ENCODE results near the gene UBAC1. TPM values are rescaled to one million over a fixed set of nuclear protein-coding genes. Genes with fewer than 3 reads are reported as not detected.
"Not testable (repeated sequence)": the region's sequence is repeated elsewhere in the genome, so short reads cannot be mapped to it uniquely, and the experiment has no call there.

The UBAC1 gene
- total RNA-seq, 1 donor from 2014 or later = 25.5 TPM

DNA sequence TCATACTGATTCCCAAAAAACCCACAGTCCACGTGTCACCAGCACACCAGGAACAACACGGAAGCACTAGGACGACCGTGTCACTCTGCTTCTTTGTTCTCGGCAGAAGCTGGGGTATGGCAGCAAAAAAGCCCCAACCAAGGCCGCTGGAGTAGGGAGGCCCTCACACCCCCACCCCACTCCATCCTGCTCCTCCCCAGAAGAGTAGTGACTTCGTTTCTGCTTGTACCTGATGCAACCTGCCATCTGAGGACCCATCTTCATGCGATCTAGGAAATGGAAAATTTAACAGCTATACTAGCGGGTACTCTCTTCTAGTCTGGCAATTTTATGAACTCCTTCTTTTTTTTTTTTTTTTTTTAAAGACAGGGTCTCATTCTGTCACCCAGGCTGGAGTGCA lies 3.7 kb downstream of the UBAC1 start:
- Mint-ChIP-seq H3K9me3 (no peaks in the 10 kb centered on the region), H3K4me3 (no peak overlapping the region), H3K27ac (no peak overlapping the region), H3K27me3 (no peaks in the 10 kb centered on the region), H3K36me3 (ENCODE audit: low read depth) (peaks cover 25% of the 10 kb centered on the region), H3K4me1 (peaks cover 29% of the 10 kb centered on the region)
- ATAC-seq (ENCODE audit: low read depth) (no peak), DNase-seq (no peak)
- intact Hi-C loops (cut with micrococcal nuclease) = no loop called here
- ChIA-PET POLR2A (no interaction called here), CTCF (no interaction called here)
- TF ChIP-seq, protein P1, sequence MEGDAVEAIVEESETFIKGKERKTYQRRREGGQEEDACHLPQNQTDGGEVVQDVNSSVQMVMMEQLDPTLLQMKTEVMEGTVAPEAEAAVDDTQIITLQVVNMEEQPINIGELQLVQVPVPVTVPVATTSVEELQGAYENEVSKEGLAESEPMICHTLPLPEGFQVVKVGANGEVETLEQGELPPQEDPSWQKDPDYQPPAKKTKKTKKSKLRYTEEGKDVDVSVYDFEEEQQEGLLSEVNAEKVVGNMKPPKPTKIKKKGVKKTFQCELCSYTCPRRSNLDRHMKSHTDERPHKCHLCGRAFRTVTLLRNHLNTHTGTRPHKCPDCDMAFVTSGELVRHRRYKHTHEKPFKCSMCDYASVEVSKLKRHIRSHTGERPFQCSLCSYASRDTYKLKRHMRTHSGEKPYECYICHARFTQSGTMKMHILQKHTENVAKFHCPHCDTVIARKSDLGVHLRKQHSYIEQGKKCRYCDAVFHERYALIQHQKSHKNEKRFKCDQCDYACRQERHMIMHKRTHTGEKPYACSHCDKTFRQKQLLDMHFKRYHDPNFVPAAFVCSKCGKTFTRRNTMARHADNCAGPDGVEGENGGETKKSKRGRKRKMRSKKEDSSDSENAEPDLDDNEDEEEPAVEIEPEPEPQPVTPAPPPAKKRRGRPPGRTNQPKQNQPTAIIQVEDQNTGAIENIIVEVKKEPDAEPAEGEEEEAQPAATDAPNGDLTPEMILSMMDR (IDR thresholded peaks at IDR 0.05) = no peak

DNA sequence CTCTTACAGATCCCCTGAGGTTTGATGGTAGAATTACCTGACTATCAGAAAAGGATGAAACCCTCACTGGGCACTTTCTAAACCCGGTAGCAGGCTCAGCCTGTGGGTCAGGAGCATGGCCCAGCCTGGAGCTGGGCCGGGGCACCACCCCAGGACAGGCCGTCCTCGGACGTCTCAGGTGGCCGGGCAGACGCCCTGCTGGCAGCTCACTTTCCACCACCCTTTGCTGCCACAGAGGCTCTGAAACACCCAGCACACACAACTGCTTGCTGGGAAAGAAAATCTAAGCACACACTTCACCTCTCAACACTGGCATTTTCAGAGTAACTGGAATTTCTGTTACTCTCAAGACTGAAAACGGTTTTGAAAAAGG lies 4.4 kb downstream of the UBAC1 start:
- ChIA-PET POLR2A (no interaction called here), CTCF (no interaction called here)
- peaks cover 22% of the 10 kb centered on the region for H3K4me1 Mint-ChIP-seq
- H3K36me3 Mint-ChIP-seq (ENCODE audit: low read depth) = peaks cover 31% of the 10 kb centered on the region
- no peaks in the 10 kb centered on the region for H3K27me3 Mint-ChIP-seq
- intact Hi-C loops (cut with micrococcal nuclease) = no loop called here
- no peak for DNase-seq
- TF ChIP-seq, protein P1 (IDR thresholded peaks at IDR 0.05) = no peak
- no peak for ATAC-seq (ENCODE audit: low read depth)
- H3K4me3 Mint-ChIP-seq = no peak overlapping the region
- no peaks in the 10 kb centered on the region for H3K9me3 Mint-ChIP-seq
- H3K27ac Mint-ChIP-seq = no peak overlapping the region

DNA sequence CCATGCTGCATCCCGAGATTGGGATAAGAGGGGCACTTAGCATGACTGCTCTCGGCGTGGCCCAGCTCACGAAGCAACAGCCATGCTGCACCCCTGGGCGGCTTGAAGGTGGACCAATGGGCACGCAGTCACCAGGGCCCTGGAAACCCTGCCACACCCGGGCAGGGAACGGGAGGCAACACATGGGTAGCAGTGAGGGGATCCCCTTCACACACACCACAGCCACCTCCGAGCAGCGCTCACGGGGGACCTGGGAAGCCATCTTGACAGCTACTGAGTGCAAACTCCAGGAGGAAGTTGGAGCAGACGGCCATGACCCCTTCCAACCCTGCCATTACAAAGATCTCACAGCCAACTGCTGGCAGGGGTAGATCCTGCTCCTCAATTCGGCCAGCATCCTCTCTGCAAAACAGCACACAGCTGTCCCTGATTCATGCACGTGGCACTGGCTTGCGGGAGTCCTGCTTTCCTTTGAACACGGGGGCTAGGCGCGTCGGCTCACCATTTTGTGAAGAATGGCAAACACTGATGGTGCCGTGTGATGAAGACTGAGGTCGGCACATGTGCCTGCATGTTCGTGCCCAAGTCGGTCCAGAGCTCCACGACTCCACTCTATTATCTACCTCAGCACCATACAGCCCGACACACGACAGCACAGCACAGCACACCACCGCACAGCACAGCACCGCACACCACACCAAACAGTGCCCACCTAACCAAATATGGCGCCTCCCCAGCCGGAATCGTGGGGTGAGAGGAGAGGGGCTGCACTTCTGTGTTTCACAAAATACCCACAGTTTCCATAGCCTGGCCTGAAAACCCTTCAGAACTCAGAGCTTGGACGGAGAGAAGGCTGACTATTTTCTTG lies 5.0 kb downstream of the UBAC1 start:
- ChIA-PET CTCF (interaction anchor here (0.9 kb wide), 1 partner anchor 102 kb away, joined by 3 read pairs; no protein-coding TSS in a partner anchor), POLR2A (no interaction called here)
- H3K4me1 Mint-ChIP-seq = peaks cover 18% of the 10 kb centered on the region
- no peak overlapping the region for H3K27ac Mint-ChIP-seq
- no peak overlapping the region for H3K4me3 Mint-ChIP-seq
- TF ChIP-seq, protein P1 (IDR thresholded peaks at IDR 0.05) = no peak
- H3K36me3 Mint-ChIP-seq (ENCODE audit: low read depth) = peaks cover 31% of the 10 kb centered on the region
- intact Hi-C loops (cut with micrococcal nuclease) = no loop called here
- ATAC-seq (ENCODE audit: low read depth) (no peak), DNase-seq (no peak)
- H3K9me3 Mint-ChIP-seq = no peaks in the 10 kb centered on the region
- no peaks in the 10 kb centered on the region for H3K27me3 Mint-ChIP-seq

DNA sequence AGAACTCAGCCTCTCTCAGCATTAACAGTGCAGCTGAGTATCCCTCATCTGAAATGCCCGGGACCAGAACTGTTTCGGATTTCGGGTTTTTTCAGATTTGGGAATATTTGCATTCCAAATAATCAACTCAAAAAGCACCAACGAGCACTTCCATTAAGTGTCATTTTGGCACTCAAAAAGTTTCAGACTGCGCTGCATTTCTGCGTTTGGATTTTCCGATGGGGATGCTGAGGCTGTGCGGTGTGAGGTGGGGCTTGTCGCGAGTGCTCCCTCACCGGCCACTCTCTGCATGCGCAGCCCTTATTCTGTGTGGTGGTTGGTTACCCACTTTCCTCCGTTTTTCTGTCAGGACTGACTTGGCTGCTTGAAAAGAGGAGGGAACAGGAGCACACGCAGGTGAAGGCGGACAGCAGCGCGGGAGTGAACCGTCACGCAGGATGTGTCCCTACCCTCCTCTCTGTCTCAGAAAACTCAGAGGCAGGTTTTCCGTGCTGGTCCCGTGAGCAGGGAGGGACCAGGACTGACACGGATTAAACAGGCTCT lies 8.4 kb downstream of the UBAC1 start:
- ATAC-seq (ENCODE audit: low read depth) (no peak), DNase-seq (no peak)
- H3K4me1 Mint-ChIP-seq = peaks cover 3% of the 10 kb centered on the region
- POLR2A ChIA-PET = no interaction called here
- no peak overlapping the region for H3K4me3 Mint-ChIP-seq
- CTCF ChIA-PET = no interaction called here
- TF ChIP-seq, protein P1 (IDR thresholded peaks at IDR 0.05) = no peak
- H3K9me3 Mint-ChIP-seq = no peaks in the 10 kb centered on the region
- peaks cover 48% of the 10 kb centered on the region for H3K36me3 Mint-ChIP-seq (ENCODE audit: low read depth)
- H3K27ac Mint-ChIP-seq = no peak overlapping the region
- no peaks in the 10 kb centered on the region for H3K27me3 Mint-ChIP-seq
- intact Hi-C loops (cut with micrococcal nuclease) = no loop called here

DNA sequence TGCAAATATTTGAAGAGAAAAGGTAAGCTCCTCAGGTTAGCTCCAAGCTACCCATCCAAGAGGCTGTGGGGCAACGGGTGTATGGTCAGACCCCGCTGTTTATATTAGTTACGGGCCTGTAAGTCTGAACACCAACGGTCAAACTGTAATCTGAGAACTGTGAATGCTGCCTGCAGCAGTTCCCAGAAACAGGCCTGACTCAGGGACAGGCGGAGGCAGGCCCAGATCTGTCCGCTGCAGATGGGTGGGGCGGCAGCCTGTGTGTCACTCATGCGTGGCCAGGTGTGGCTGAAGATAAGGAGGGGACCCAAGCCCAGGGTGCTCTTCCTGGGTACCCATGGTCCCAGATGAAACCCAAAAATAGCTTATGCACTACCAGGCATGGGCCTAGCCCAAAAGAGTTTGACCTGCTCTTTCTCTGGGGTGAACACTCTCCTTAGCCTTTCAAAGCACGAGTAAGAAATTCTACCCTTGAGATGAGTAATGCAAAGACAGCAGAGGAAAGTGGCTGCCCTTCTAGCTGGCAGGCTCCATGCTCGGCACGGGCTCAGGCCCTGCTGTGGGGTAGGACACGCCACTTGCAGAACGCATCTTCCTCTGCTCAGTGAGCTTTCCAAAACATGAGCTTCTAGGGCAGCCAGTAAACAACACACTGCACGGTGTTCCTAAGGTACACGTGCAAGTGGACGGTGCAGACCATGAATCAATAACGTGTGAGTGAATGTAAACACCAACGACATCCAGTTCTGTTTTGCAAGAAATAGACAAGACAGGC lies 9.1 kb downstream of the UBAC1 start:
- no peak overlapping the region for H3K4me3 Mint-ChIP-seq
- no peak overlapping the region for H3K27ac Mint-ChIP-seq

DNA sequence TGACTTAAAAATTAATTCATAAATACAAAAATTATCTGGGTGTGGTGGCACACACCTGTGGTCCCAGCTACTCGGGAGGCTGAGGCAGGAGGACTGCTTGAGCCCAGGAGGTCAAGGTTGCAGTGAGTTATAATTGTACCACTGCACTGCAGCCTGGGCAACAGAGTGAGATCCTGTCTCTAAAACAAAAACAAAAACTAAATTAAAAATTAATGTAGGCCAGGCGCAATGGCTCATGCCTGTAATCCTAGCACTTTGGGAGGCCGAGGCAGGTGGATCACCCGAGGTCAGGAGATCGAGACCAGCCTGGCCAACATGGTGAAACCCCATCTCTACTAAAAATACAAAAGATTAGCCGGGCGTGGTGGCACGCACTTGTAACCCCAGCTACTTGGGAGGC lies 9.9 kb downstream of the UBAC1 start:
- H3K4me3 Mint-ChIP-seq; CTCF ChIA-PET; ATAC-seq (ENCODE audit: low read depth); H3K27me3 Mint-ChIP-seq; POLR2A ChIA-PET; intact Hi-C loops (cut with micrococcal nuclease); H3K27ac Mint-ChIP-seq; H3K9me3 Mint-ChIP-seq; H3K4me1 Mint-ChIP-seq; DNase-seq: not testable (repeated sequence)
- peaks cover 61% of the 10 kb centered on the region for H3K36me3 Mint-ChIP-seq (ENCODE audit: low read depth)

More for the DNA sequence above, 9.1 kb downstream of the UBAC1 start:
- no peaks in the 10 kb centered on the region for H3K27me3 Mint-ChIP-seq
- CTCF ChIA-PET = no interaction called here
- no peaks in the 10 kb centered on the region for H3K9me3 Mint-ChIP-seq
- DNase-seq (no peak), ATAC-seq (ENCODE audit: low read depth) (no peak)
- POLR2A ChIA-PET = no interaction called here
- peaks cover 3% of the 10 kb centered on the region for H3K4me1 Mint-ChIP-seq
- peaks cover 54% of the 10 kb centered on the region for H3K36me3 Mint-ChIP-seq (ENCODE audit: low read depth)
- intact Hi-C loops (cut with micrococcal nuclease) = no loop called here
- TF ChIP-seq, protein P1 (IDR thresholded peaks at IDR 0.05) = no peak

DNA sequence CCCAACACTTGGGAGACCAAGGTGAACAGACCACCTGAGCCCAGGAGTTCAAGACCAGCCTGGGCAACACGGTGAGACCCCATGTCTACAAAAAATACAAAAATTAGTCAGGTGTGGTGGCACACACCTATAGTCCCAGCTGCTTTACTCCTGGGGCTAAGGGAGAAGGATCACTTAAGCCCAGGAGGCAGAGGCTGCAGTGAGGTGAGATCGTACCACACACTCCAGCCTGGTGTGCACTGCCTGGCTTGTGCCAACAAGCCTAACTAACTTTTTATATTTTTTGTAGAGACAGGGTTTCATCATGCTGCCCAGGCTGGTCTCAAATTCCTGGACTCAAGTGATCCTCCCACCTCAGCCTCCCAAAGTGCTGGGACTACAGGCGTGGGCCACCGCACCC lies 10.3 kb downstream of the UBAC1 start:
- POLR2A ChIA-PET; CTCF ChIA-PET; H3K9me3 Mint-ChIP-seq; intact Hi-C loops (cut with micrococcal nuclease); H3K4me1 Mint-ChIP-seq; H3K4me3 Mint-ChIP-seq; ATAC-seq (ENCODE audit: low read depth); H3K27me3 Mint-ChIP-seq; H3K27ac Mint-ChIP-seq; DNase-seq: not testable (repeated sequence)
- H3K36me3 Mint-ChIP-seq (ENCODE audit: low read depth) = peaks cover 65% of the 10 kb centered on the region
